ENCODE data around the gene MYO5A. TPM values are rescaled to one million over a fixed set of nuclear protein-coding genes. Genes with fewer than 3 reads are reported as not detected.

The MYO5A gene
- total RNA-seq, 1 experiment from 2014 or later = 17.6 TPM

DNA sequence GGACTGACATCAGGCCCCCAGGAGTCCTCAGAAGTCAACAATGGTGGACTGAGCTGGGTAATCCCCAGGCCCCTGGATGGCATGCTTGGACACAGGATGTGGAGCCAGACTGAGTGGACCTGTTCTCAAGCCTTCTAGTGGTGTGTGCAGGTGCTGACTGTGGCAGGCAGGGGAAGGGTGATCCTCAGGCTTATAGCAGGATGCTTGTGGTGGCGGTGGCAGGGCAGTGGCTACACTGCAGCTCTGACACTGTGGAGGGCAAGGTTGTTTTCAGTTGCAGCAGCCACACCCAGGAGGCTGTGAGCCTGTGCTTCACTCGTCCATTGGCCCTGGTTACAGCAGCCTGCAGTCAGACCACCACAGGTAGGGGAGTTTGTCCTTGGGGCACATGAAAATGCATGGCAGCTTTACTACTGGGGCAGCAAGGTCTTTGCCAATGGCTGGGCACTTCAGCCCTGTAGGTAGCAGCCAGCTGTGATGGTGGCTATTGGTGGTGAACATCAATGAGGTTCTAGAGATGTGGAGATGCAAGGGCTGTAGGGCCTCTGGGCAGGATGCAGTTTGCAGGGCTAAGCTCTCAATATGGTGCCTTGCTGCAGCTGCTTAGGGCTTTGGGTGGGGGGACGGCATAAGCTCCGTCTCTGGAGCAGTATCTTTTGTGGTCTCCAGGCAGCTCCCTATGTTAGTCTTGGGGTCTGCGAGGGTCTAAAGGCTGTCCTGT is 17.5 kb upstream of the MYO5A start:
- no peak overlapping the region for H3K4me2 ChIP-seq (ENCODE audit: low read length)
- peak; percentile 14; the same call in 1 of the 2 replicates for TF ChIP-seq POLR2AphosphoS5 (IDR thresholded peaks at IDR 0.05; ENCODE audit: low read depth, low read length)
- TF ChIP-seq, protein P1, sequence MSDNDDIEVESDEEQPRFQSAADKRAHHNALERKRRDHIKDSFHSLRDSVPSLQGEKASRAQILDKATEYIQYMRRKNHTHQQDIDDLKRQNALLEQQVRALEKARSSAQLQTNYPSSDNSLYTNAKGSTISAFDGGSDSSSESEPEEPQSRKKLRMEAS (IDR thresholded peaks at IDR 0.05) = no peak
- no peaks in the 10 kb centered on the region for H4K20me1 ChIP-seq (ENCODE audit: insufficient read depth)
- no peak overlapping the region for H3K27ac ChIP-seq (ENCODE audit: low read depth, low read length)
- no peak overlapping the region for H3K4me3 ChIP-seq (replicated peaks in 1 of 2; ENCODE audit: low read depth in 1 of 2, low read length in 2 of 2)
- no peaks in the 10 kb centered on the region for H3K27me3 ChIP-seq (ENCODE audit: insufficient read depth, low read length)
- DNase-seq (ENCODE audit: low read depth, low spot score) (no peak), ATAC-seq (peak; percentile 49)
- peaks cover 9% of the 10 kb centered on the region for H3K79me2 ChIP-seq (ENCODE audit: insufficient read depth, low read length)
- no peaks in the 10 kb centered on the region for H3K9me2 ChIP-seq (ENCODE audit: insufficient read depth)
- ChIA-PET CTCF (no interaction called here), RAD21 (ENCODE audit: low non-redundant PET in 1 of 2, low total read pairs in 2 of 2, uncharacterized antibody in 2 of 2, unreplicated experiment in 2 of 2) (no interaction called here), POLR2A (no interaction called here)
- H2AFZ ChIP-seq (ENCODE audit: low read depth, low read length, poor library complexity, severe bottlenecking) = no peak overlapping the region
- no peak overlapping the region for H3K9ac ChIP-seq (ENCODE audit: low read length)
- peaks cover 14 to 29% of the 10 kb centered on the region in 2 experiments; a peak in 3 of 4 replicates for H3K36me3 ChIP-seq (ENCODE audit: control insufficient read depth in 1 of 2, insufficient read depth in 2 of 2, low read length in 2 of 2)
- H3K9me3 ChIP-seq (ENCODE audit: control insufficient read depth in 1 of 2, insufficient read depth in 1 of 2, low read depth in 1 of 2, low read length in 2 of 2) = no peaks in the 10 kb centered on the region
- intact Hi-C loops (cut with micrococcal nuclease) = no loop called here
- BruUV-seq (replicated peaks) = no TSS peak
- no peaks in the 10 kb centered on the region for H3K4me1 ChIP-seq (ENCODE audit: control insufficient read depth in 1 of 2, insufficient read depth in 2 of 2, low read length in 2 of 2)

DNA sequence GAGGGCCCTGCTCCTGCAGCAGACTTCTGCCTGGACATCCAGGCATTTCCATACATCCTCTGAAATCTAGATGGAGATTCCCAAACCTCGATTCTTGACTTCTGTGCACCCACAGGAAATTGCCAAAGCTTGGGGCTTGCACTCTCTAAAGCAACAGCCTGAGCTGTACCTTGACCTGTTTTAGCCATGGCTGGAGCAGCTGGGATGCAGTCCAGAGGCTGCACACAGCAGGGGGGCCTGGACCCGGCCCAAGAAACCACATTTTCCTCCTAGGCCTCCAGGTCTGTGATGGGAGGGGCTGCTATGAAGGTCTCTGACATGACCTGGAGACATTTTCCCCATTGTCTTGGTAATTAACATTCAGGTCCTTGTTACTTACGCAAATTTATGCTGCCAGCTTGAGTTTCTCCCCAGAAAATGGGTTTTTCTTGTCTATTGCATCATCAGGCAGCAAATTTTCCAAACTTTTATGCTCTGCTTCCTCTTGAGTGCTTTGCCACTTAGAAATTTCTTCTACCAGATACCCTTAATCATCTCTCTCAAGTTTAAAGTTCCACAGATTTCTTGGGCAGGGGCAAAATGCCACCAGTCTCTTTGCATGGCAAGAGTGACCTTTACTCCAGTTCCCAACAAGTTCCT is 11.8 kb upstream of the MYO5A start:
- POLR2A ChIA-PET = no interaction called here
- CTCF ChIA-PET = no interaction called here
- H3K4me3 ChIP-seq (replicated peaks in 1 of 2; ENCODE audit: low read depth in 1 of 2, low read length in 2 of 2) = no peak overlapping the region
- no peaks in the 10 kb centered on the region for H3K79me2 ChIP-seq (ENCODE audit: insufficient read depth, low read length)
- no peak overlapping the region for H3K4me2 ChIP-seq (ENCODE audit: low read length)
- no peak overlapping the region for H3K9ac ChIP-seq (ENCODE audit: low read length)
- no peaks in the 10 kb centered on the region for H4K20me1 ChIP-seq (ENCODE audit: insufficient read depth)
- RAD21 ChIA-PET (ENCODE audit: low non-redundant PET in 1 of 2, low total read pairs in 2 of 2, uncharacterized antibody in 2 of 2, unreplicated experiment in 2 of 2) = no interaction called here
- H3K27ac ChIP-seq (ENCODE audit: low read depth, low read length) = no peak overlapping the region
- intact Hi-C loops (cut with micrococcal nuclease) = no loop called here
- no peak overlapping the region for H2AFZ ChIP-seq (ENCODE audit: low read depth, low read length, poor library complexity, severe bottlenecking)
- no peaks in the 10 kb centered on the region for H3K9me2 ChIP-seq (ENCODE audit: insufficient read depth)
- H3K9me3 ChIP-seq (ENCODE audit: control insufficient read depth in 1 of 2, insufficient read depth in 1 of 2, low read depth in 1 of 2, low read length in 2 of 2) = no peaks in the 10 kb centered on the region
- no TSS peak for BruUV-seq (replicated peaks)
- H3K36me3 ChIP-seq (ENCODE audit: control insufficient read depth in 1 of 2, insufficient read depth in 2 of 2, low read length in 2 of 2) = no peaks in the 10 kb centered on the region
- no peaks in the 10 kb centered on the region for H3K27me3 ChIP-seq (ENCODE audit: insufficient read depth, low read length)
- TF ChIP-seq, protein P2, sequence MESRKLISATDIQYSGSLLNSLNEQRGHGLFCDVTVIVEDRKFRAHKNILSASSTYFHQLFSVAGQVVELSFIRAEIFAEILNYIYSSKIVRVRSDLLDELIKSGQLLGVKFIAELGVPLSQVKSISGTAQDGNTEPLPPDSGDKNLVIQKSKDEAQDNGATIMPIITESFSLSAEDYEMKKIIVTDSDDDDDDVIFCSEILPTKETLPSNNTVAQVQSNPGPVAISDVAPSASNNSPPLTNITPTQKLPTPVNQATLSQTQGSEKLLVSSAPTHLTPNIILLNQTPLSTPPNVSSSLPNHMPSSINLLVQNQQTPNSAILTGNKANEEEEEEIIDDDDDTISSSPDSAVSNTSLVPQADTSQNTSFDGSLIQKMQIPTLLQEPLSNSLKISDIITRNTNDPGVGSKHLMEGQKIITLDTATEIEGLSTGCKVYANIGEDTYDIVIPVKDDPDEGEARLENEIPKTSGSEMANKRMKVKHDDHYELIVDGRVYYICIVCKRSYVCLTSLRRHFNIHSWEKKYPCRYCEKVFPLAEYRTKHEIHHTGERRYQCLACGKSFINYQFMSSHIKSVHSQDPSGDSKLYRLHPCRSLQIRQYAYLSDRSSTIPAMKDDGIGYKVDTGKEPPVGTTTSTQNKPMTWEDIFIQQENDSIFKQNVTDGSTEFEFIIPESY (IDR thresholded peaks at IDR 0.05; ENCODE audit: extremely low read depth, insufficient replicate concordance, low read length) = no peak
- TF ChIP-seq RAD21 (IDR thresholded peaks at IDR 0.05; ENCODE audit: low read depth) = no peak
- TF ChIP-seq ZNF274 (IDR thresholded peaks at IDR 0.05; ENCODE audit: low read depth, low read length) = no peak
- TF ChIP-seq EZH2phosphoT487 (IDR thresholded peaks at IDR 0.05; ENCODE audit: borderline replicate concordance) = no peak
- TF ChIP-seq SP1 (IDR thresholded peaks at IDR 0.05; ENCODE audit: low read depth) = no peak
- TF ChIP-seq ZFX (IDR thresholded peaks at IDR 0.05) = no peak
- no peak for TF ChIP-seq EGR1 (IDR thresholded peaks at IDR 0.05; ENCODE audit: low read depth)
- TF ChIP-seq YY1 (IDR thresholded peaks at IDR 0.05; ENCODE audit: extremely low read depth, insufficient replicate concordance, low read depth, low read length) = no peak
- no peak for TF ChIP-seq JUND (IDR thresholded peaks at IDR 0.05)
- TF ChIP-seq, protein P3, sequence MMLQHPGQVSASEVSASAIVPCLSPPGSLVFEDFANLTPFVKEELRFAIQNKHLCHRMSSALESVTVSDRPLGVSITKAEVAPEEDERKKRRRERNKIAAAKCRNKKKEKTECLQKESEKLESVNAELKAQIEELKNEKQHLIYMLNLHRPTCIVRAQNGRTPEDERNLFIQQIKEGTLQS (IDR thresholded peaks at IDR 0.05) = no peak
- TF ChIP-seq, protein P4, sequence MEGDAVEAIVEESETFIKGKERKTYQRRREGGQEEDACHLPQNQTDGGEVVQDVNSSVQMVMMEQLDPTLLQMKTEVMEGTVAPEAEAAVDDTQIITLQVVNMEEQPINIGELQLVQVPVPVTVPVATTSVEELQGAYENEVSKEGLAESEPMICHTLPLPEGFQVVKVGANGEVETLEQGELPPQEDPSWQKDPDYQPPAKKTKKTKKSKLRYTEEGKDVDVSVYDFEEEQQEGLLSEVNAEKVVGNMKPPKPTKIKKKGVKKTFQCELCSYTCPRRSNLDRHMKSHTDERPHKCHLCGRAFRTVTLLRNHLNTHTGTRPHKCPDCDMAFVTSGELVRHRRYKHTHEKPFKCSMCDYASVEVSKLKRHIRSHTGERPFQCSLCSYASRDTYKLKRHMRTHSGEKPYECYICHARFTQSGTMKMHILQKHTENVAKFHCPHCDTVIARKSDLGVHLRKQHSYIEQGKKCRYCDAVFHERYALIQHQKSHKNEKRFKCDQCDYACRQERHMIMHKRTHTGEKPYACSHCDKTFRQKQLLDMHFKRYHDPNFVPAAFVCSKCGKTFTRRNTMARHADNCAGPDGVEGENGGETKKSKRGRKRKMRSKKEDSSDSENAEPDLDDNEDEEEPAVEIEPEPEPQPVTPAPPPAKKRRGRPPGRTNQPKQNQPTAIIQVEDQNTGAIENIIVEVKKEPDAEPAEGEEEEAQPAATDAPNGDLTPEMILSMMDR (IDR thresholded peaks at IDR 0.05 in 2 of 3, conservative IDR thresholded peaks at IDR 0.05 in 1 of 3; ENCODE audit: borderline replicate concordance in 1 of 3, insufficient read depth in 1 of 3, low read depth in 2 of 3, low read length in 2 of 3) = no peak
- no peaks in the 10 kb centered on the region for H3K4me1 ChIP-seq (ENCODE audit: control insufficient read depth in 1 of 2, insufficient read depth in 2 of 2, low read length in 2 of 2)
- DNase-seq (ENCODE audit: low read depth, low spot score) (no peak), ATAC-seq (no peak)

All from HCT116 (cell line).